ENCODE data around the gene MICAL1. TPM values are rescaled to one million over a fixed set of nuclear protein-coding genes. Genes with fewer than 3 reads are reported as not detected.

MICAL1 gene
- total and polyA plus RNA-seq, 2 of the 8 experiments (the other 6 are each of a cell fraction or from before 2014, with no cell fraction given): 42.5 to 55.4 TPM

DNA sequence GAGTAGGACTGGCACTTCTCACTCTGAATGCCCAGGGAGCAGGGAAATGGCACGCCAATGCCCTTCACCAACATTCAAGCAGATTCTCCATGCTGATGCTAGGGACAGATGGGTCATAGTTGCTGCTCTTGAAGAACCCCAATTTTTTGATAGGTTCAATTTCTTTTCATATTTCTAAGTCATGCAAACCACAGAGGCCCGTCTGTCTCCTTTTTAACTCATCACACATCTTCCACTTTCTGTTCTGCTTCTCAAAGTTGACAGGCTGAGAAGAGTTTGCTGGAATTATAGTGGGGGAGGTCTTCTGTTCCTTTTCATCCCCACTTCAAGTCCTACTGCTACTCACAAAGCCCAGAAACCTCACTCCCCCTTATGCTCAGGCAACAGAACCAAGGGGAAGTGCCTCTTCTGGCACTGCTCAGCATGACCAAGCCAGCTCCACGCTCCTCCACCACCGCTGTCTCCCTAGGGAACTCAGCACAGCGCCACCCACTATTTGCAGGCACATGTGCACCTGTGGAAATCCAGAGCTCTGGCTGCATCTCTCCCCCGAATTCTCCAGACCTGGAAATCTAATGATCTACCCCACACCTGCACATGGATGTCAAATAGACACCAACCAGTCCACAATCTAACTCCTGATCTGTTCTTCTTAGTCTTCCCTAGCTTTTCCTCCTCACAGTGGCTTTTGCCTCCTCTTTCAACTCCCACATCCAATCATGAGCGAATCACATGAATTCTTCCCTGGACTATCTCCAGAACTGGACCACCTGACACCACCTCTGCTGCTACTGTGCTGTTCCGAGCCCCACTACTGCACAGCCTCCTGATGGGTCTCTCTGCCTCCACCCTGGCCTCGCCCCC lies 16.8 kb upstream of the MICAL1 start (continued):
- TF ChIP-seq SP2 (IDR thresholded peaks at IDR 0.05; ENCODE audit: low read length) (no peak), SAP30 (IDR thresholded peaks at IDR 0.05; ENCODE audit: insufficient read depth, insufficient replicate concordance, low read length) (no peak), CBX5 (IDR thresholded peaks at IDR 0.05; ENCODE audit: low read depth, low read length) (no peak), HDAC2 (IDR thresholded peaks at IDR 0.05; ENCODE audit: borderline replicate concordance in 1 of 2, low read depth in 2 of 2, low read length in 2 of 2) (no peak), SIN3A (conservative IDR thresholded peaks at IDR 0.05 in 1 of 2, IDR thresholded peaks at IDR 0.05 in 1 of 2; ENCODE audit: low read depth in 1 of 2, low read length in 2 of 2) (no peak), BCL11A (IDR thresholded peaks at IDR 0.05; ENCODE audit: low read depth in 2 of 2, low read length in 2 of 2) (no peak)
- TF ChIP-seq, protein P1, sequence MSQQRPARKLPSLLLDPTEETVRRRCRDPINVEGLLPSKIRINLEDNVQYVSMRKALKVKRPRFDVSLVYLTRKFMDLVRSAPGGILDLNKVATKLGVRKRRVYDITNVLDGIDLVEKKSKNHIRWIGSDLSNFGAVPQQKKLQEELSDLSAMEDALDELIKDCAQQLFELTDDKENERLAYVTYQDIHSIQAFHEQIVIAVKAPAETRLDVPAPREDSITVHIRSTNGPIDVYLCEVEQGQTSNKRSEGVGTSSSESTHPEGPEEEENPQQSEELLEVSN (IDR thresholded peaks at IDR 0.05): no peak

Measured in H1 (cell line).